AML-193 (cell line): ENCODE results near the gene KHSRP.
"Not testable (repeated sequence)": the region's sequence is repeated elsewhere in the genome, so short reads cannot be mapped to it uniquely, and the experiment has no call there.

Experiments used
- DNase-seq, 2 experiments: peaks; one replicate each; lab custom pipeline; 2025; lab: John Stamatoyannopoulos, UW

KHSRP gene

GRCh38 chr19:6417713-6418561, 6.7 kb downstream of the KHSRP start:
- DNase-seq, result no peak

GRCh38 chr19:6416658-6417405, 7.8 kb downstream of the KHSRP start:
- no peak for DNase-seq

- no peak for DNase-seq
These were observed 8.9 kb downstream of the KHSRP start for GRCh38 chr19:6415591-6416190.

- no peak for DNase-seq
These were observed 9.6 kb downstream of the KHSRP start for GRCh38 chr19:6414793-6415590.

- no peak for DNase-seq
These were observed 10.6 kb downstream of the KHSRP start for GRCh38 chr19:6413721-6414643.

GRCh38 chr19:6413291-6413690, 11.3 kb downstream of the KHSRP start:
- DNase-seq, result no peak

GRCh38 chr19:6412447-6413091, 12.0 kb downstream of the KHSRP start:
- DNase-seq, result no peak

GRCh38 chr19:6412061-6412446, 12.6 kb downstream of the KHSRP start:
- no peak for DNase-seq

GRCh38 chr19:6409346-6409745, 15.3 kb downstream of the KHSRP start:
- DNase-seq, result no peak

GRCh38 chr19:6406401-6406800, 18.2 kb downstream of the KHSRP start:
- no peak for DNase-seq

- DNase-seq, result no peak
These were observed 21.6 kb downstream of the KHSRP start for GRCh38 chr19:6402837-6403608.

GRCh38 chr19:6402058-6402457, 22.6 kb downstream of the KHSRP start:
- DNase-seq, result no peak

GRCh38 chr19:6400062-6400944, 24.3 kb downstream of the KHSRP start:
- DNase-seq, result not testable (repeated sequence)

GRCh38 chr19:6396305-6396704, 28.3 kb downstream of the KHSRP start:
- DNase-seq, result no peak

GRCh38 chr19:6394831-6395230, 29.8 kb downstream of the KHSRP start:
- DNase-seq, result no peak

GRCh38 chr19:6393983-6394412, 30.6 kb downstream of the KHSRP start:
- DNase-seq, result peak; percentile 35 to 41

- DNase-seq, result peak; percentile 79 to 85
These were observed 31.3 kb downstream of the KHSRP start, which contains the start of gene GTF2F1 for GRCh38 chr19:6393074-6393982. Gene GTF2F1 (minus strand): TSS chr19:6393164. CDS start chr19:6392995, 169 bp downstream.
